Neural progenitor cell (in vitro differentiated cells): Measurements from ENCODE around the gene PRCC.

Experiments used
- EZH2 ChIP-seq: fragments of 200-600 bp; sonication (generic); IDR thresholded peaks from 2 replicates; pipeline ENCODE4 v1.6.1; 2017; ENCODE audit warnings: antibody characterized with exemption, mild to moderate bottlenecking, moderate library complexity
- TF ChIP-seq, protein P1 (sequence below): fragments of 200-600 bp; sonication (generic); IDR thresholded peaks from 2 replicates; pipeline ENCODE4 v1.5.1; 2017; ENCODE audit warnings: antibody characterized with exemption, mild to moderate bottlenecking

DNA sequence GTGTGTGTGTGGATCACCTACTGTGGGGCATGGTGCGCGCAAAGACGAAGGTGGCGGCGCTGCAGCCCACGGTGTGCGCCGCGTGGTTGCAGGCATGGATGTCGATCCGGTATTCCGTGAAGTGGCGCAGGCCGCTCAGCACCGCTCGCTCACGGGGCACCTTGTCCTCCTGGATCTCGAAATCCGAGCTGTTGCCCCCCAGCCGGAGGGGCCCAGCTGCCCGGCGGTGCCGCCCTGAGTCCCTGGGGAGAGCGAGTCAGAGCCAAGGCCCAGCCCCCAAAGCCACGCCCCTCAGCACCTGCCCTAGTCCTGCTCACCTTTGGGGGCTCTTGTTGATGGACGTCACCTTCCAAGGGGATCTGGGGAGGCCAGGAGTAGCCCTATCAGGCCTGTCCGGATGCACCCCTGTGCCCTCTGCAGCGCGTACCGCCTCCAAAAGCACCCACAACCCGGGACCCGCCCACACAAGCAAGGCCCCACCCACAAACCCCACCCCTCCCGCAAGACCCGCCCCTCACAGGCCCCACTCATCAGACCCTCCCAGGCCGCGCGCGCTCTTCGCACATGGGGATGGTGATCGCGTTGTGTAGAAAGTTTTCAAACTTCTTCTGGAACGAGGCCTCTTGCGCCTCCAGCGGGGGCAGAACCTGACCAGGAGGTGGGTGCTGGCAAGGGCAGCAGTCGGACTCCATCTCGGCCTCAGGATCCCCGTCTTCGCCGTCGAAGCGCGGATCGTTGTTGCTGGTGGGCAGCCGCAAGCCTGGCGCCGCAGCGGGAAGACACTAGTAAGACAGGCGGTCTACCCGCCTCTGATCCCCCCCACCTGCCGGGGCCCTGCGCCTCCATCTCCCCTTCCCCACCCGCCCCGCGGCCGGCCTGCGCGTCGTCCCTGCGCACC, 78.0 kb downstream of the PRCC start:
- TF ChIP-seq EZH2 = peak; percentile 79
- TF ChIP-seq, protein P1, sequence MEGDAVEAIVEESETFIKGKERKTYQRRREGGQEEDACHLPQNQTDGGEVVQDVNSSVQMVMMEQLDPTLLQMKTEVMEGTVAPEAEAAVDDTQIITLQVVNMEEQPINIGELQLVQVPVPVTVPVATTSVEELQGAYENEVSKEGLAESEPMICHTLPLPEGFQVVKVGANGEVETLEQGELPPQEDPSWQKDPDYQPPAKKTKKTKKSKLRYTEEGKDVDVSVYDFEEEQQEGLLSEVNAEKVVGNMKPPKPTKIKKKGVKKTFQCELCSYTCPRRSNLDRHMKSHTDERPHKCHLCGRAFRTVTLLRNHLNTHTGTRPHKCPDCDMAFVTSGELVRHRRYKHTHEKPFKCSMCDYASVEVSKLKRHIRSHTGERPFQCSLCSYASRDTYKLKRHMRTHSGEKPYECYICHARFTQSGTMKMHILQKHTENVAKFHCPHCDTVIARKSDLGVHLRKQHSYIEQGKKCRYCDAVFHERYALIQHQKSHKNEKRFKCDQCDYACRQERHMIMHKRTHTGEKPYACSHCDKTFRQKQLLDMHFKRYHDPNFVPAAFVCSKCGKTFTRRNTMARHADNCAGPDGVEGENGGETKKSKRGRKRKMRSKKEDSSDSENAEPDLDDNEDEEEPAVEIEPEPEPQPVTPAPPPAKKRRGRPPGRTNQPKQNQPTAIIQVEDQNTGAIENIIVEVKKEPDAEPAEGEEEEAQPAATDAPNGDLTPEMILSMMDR = peak; percentile 9
